GM12872 (cell line): ENCODE results near the gene NUF2.

Experiments
- CTCF ChIP-seq: IDR thresholded peaks from 3 replicates; pipeline ENCODE4 v1.5.1; 2011; ENCODE audit warnings: low read depth, mild to moderate bottlenecking, low read length, moderate library complexity; ENCODE audit not compliant: insufficient read depth

Gene NUF2

DNA sequence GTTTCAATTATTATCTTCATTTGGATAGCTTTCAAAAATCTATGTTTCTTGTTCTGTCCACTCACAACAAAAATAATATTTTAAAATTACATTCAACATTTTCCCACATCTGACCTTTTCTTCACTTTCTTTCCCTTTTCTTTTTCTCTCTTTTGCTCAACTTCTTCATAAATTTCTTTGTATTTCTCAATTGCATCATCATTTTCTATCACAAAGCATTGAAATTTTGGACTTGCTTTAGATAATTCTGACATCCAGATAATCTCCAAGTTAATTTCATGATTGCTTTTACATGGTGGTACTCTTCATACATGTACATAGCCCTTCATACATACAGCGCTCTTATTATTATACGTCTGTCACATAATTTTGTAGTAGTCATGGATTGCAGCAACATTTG lies 30.2 kb downstream of the NUF2 start:
- no peak for TF ChIP-seq CTCF

- no peak for TF ChIP-seq CTCF
Observed at GRCh38 chr1:163357378-163357777, 35.6 kb downstream of the NUF2 start.

DNA sequence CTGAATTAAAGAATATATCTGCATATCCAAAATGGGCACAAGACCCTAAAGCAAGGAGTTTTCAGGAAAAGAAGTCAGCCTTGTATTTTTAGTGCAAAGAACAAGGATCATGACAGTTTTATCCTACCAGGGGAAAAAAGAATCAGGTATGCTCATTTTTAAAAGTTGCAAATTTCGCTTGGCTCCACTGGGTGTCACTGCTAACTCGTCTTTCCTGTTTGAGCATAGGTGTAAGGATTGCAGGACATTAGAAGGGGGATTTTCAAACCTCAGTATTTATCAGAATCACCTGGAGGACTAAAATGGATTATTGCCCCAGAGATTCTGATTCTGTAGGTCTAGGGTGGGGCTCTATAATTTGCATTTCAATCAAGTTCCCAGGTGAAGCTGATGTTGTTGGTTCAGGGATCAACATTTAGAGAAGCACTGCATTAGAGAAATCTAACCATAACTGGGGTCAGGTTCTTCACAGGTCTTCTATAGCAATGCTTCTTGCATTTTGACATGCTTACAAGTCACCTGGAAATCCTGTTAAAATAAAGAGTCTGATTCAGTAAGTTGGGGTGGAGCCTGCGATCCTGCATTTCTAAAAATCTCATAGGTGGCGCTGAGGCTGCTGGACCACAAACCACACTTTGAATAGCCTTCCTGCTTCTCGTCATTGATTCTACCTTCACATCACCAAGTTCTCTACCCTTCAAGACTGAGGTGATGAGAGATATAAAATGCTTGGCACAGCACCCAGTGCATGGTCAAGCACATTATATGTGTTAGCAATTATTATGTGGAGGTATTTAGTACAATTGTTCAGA lies 39.6 kb downstream of the NUF2 start:
- TF ChIP-seq CTCF, result peak; percentile 51

- no peak for TF ChIP-seq CTCF
Observed at GRCh38 chr1:163365186-163365585, 43.4 kb downstream of the NUF2 start.

DNA sequence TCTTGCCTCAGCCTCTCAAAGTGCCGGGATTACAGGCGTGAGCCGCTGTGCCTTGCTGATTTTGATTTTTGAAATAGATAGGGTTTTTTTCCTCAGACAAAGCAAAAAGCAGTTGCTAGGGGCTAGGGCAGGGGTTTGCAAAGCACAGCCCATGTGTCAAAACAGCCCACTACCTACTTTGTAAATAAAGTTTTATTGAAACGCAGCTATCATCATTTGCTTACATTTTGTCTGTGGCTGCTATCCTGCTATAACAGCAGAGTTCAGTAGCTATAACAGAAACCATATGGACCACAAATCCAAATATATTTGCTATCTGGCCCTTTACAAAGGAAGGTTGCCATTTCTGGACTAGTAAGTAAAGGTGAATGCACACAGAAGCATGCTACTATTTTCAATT lies 44.8 kb downstream of the NUF2 start:
- no peak for TF ChIP-seq CTCF

DNA sequence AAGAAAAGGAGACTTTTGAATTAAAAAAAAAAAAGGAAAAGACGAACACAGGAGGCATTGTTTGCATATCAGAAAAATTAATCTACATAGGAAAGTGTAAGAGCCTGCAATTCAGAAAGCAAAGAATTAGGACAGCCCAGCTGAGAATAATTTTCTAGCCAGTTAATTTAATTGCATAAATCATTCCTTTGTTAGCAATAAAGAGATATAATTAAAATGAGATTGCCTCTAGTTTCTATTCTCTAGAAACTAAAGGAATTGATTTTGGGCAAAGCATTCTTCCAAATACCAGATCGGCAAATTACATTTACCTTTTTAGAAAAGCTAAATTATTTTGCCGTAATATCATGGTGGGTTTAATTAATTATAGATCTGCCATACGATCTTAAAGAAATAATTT lies 46.0 kb downstream of the NUF2 start:
- TF ChIP-seq CTCF, result no peak

GRCh38 chr1:163372576-163372975 lies 50.8 kb downstream of the NUF2 start:
- no peak for TF ChIP-seq CTCF

- TF ChIP-seq CTCF, result no peak
Observed at GRCh38 chr1:163378554-163378953, 56.8 kb downstream of the NUF2 start.
